ENCODE measurements around the gene IQCK.

The IQCK gene

GRCh38 chr16:19868421-19868820 is 150.3 kb downstream of the IQCK start:
- DNase-seq: no peak

DNA sequence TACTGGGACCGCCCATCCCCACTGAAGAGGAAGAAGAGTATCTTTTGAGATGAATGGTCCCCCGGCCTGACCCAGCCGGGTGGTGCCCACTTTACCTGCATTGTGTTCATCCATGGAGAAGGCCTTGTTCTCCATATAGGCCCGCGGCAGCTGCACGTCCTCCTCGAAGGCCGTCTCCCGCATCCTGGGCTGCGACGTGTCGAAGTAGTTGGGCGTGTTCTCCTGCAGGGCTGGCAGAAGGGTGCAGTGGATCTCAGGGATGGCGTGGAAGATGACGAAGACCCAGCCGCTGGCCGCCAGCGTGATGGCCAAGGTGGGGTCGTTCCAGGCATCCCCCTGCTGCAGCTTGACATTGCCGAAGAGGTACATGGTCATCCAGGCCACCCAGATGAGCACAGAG is 153.7 kb downstream of the IQCK start:
- DNase-seq: no peak

GRCh38 chr16:19872179-19872863 is 154.2 kb downstream of the IQCK start:
- DNase-seq: no peak

DNA sequence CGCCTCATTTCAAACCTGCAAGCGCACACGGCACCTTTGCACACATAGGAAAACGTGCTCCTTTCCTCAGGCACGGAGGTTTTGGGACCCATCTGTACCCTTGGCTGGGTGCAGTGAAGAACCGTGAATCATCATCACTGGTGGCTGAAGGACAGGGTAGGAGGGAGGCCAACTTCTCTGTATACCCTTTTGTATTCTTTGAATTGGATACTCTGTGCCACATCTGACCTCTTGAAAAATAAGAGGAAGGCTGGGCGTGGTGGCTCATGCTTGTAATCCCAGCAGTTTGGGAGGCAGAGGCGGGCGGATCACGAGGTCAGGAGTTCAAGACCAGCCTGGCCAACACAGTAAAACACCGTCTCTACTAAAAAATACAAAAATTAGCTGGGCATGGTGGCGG is 154.9 kb downstream of the IQCK start:
- no peak for DNase-seq

GRCh38 chr16:19874026-19874425 is 156.0 kb downstream of the IQCK start:
- DNase-seq: no peak

- DNase-seq: no peak
Measured at GRCh38 chr16:19874851-19875546, 156.9 kb downstream of the IQCK start.

DNA sequence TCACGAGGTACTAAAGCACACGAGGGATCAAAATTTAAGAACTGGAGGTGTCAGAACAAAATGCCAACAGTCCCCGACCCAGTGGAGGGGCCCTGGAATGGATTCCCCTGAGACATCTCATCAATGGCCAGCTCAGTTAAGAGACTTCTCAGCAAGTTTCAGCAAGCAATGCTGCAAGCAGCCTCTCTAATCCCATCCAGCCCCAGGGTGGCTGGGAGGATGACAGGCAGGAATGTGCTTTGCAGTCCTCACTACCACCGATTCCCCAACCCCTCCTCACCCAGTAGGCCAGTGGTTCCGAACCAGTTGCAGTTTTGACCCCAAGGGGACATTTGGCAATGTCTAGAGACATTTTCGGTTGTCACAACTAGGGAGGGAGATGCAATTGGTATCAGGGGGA is 157.8 kb downstream of the IQCK start:
- DNase-seq: no peak

- no peak for DNase-seq
Measured at GRCh38 chr16:19876501-19877059, 158.5 kb downstream of the IQCK start.

- DNase-seq: no peak
Measured at GRCh38 chr16:19878757-19879156, 160.7 kb downstream of the IQCK start.

- no peak for DNase-seq
Measured at GRCh38 chr16:19879241-19879792, 161.2 kb downstream of the IQCK start.

DNA sequence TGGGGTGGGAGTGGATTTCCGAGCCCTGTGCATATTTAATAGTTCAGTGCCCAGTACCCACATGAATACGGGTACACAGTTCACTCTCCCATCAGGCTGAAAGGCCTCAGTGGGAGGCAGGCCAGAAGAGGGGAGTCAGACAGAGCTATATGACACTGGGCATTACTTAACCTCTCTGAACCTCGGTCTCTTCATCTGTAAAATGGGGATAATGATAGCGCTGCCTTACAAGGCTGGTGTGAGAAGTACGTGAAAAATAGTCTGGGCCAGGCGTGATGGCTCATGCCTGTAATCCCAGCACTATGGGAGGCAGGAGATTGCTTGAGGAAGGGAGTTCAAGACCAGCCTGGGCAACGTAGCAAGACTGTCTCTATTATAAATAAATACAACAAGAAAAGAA is 163.0 kb downstream of the IQCK start:
- no peak for DNase-seq

DNA sequence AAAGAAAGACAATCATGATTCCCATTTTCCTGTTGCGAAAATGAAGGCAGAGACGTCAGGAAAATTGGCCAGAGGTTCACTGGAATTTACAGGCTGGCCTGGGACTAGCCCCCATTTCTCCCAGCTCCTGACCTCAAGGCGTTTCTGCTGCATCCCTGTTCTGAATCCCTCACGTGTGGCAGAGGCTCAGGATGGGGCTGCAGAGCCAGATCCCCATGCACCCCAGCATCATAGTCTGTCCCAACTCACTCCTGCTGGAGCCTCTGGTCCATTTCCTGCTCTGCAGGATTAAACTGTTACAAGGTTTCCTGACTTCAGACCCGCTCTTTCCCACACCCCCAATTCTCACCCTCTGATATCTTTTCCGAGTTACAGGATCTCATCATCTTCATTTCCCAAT is 163.7 kb downstream of the IQCK start:
- no peak for DNase-seq

DNA sequence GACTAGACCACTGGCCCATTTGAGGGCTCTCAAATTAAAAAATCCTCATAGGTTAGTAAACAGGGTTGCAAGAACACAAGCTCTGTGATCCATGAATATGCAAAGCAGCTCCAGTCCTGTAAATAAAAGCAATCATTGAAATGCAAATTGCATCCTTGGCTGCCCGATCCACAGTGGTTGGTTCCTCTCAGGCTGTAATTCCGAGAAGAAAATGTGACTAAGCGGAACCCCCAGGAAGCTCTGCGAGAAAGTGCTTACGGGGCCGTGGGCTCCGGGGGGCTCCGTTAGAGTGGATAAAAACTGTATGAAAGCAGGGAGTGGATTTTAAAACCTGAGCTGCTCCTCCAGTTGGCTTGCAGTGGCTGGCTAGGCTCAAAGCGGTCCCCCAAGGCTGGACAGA is 164.1 kb downstream of the IQCK start:
- no peak for DNase-seq

DNA sequence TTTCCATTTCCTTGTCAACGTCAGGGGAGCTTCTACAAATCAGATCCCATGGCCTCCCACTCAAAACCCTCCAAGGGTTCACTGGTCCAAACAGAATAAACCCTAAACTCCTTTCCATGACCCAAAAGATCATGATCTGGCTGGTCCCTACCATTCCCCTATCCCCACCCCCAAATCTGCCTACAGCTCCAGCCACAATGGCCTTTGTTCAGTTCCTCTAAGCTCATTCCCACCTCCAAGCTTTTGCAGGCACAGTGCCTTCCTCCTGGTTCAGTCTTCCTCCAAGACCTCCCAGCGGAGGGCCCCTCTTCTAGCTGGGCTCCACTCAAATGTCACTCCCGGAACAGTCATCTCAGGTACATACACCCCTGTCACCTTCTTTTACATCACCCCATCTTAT is 164.6 kb downstream of the IQCK start:
- no peak for DNase-seq

DNA sequence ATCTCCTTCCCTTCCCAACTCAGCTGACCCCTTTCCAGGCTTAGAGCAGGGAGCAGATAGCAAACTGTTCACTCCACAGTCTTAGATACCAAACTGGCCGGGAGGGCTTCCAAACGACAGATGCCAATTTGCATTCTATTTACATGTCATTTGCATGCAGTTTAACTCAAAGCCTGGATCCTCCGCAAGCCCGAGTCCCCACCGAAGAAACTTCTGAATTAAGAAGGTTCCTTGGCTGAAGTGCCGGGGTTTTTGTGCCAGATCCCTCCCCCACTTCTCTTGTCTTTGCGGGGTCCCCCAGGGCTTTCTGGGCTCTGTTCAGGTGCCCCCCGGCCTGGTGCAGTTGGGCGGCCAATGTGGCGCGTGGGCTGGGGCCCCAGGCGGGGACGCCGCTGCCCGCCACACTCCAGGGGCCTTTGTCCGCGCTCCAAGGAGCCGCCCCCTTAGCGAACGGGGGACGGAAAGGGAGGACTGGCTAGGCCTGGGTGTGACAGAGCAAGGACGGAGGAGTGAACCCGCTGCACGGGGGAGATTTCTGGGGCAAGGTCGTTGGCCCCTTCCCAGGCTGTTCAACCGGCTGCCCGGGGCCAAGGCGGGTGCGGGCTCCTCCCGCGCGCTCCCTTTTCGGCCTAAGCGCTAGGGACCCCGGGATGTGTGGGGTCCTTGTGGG is 165.4 kb downstream of the IQCK start:
- no peak for DNase-seq

DNA sequence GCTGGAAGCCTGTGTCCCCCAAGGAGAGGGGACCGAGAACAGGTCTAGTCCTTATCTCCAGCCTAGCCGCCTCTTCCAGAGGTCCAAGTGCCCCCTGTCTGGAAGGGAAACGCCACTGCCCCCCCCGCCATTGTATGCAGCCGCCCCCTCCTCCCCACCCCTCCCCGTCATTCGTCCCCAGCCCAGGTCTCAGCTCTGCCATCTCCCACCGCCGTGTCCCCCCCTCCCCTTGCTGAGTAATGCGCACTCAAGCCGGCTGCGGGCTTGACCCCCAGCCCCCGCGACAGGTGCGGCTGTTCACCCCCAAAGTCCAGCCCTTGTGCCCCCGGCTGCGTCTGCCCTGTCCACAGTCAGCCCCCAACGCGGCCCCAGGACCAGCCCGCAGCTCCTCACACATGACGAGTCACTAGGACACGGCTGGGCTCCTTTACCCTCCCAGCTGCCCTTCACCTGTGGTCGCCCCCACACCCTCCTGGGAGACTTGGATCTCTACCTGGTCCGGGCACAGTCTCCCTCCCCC is 166.0 kb downstream of the IQCK start:
- DNase-seq: no peak

DNA sequence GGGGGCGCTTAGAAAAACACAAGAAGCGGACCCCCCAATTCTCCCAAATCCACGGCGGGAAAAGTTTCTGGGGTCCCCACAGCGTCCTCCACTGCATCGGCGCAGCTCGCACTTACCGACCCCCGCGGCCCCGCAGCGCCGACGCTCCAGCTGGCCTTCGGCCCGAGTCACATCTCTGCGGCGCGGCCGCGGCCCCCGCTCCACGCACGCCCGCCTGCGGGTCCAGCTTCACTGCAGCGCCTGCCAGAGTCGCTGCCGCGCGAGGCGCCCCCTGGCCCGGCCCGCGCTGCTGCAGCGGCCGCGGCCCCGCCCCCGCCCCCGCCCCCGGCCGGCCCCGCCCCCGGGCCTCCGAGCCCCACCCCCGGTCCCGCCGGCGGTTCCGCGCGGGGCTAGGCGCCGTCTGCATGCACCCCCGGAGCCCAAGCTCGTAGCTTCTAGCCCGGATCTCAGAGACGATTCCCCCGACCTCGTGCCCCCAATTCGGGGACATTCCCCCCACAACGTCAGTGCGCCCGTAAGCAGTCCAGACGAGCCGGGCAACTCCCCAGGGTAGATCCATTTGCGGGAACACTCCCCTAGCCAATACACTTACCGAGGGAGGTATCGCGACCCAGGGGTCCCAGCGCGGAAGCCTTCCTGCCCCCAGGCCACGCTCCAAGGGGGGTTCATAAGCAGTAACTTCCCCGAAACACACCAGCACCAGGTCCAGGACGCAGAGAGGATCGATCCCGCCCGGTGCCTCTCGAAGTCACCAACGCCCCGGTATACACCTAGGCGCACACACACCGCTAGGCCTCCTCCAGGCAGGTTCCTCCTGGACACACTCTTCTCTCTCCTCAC is 166.8 kb downstream of the IQCK start, which contains the start of gene GPRC5B:
Gene GPRC5B, minus strand, starts transcription at position 238 of the 840 bp plus-strand sequence. CDS start 12,003 bp downstream, outside the sequence.
- DNase-seq: peak; percentile 46

- peak; percentile 40 for DNase-seq
Measured at GRCh38 chr16:19885451-19886072, 167.5 kb downstream of the IQCK start.

- DNase-seq: peak; percentile 89
Measured at GRCh38 chr16:19886073-19886941, 168.2 kb downstream of the IQCK start.

- DNase-seq: no peak
Measured at GRCh38 chr16:19888834-19889233, 170.8 kb downstream of the IQCK start.

GRCh38 chr16:19890901-19891300 is 172.8 kb downstream of the IQCK start:
- DNase-seq: no peak

Data from stimulated activated CD8-positive, alpha-beta memory T cell treated with anti-CD3 and anti-CD28 coated beads, Interleukin-4, amount 100 ng/mL, for 48 hours (primary cell).